Astrocyte (in vitro differentiated cells and primary cell): ENCODE measurements around the gene IKBKE.

Experiments
- CTCF ChIP-seq: IDR thresholded peaks from 2 replicates; pipeline ENCODE4 v1.5.1; 2011; ENCODE audit warnings: low read depth, mild to moderate bottlenecking, inconsistent platforms, low read length, moderate library complexity; ENCODE audit not compliant: insufficient read depth
- EZH2 ChIP-seq: IDR thresholded peaks from 2 replicates; pipeline ENCODE4 v1.6.1; 2012; ENCODE audit warnings: mild to moderate bottlenecking, low read length, inconsistent platforms; ENCODE audit not compliant: insufficient read depth

GRCh38 chr1:206493279-206493678 lies 23.0 kb downstream of the IKBKE start:
- no peak for TF ChIP-seq CTCF
- no peak for TF ChIP-seq EZH2
